Colonic mucosa (tissue), 4 donors: ENCODE measurements around the gene ROBO1. TPM values are rescaled to one million over a fixed set of nuclear protein-coding genes. Genes with fewer than 3 reads are reported as not detected.

ENCODE experiments used
- DNase-seq: peaks from one replicate; pipeline ENCODE4 v3.0.0-alpha.2; 2020
- H3K27ac ChIP-seq: fragments of 200-600 bp; one replicate; pipeline ENCODE4 v1.8.0; 2021
- H3K27me3 ChIP-seq: fragments of 200-600 bp; one replicate; pipeline ENCODE4 v1.8.0; 2021
- H3K36me3 ChIP-seq: fragments of 200-600 bp; one replicate; pipeline ENCODE4 v1.8.0; 2021
- H3K4me1 ChIP-seq: fragments of 200-600 bp; one replicate; pipeline ENCODE4 v1.8.0; 2021; ENCODE audit warnings: mild to moderate bottlenecking
- H3K4me3 ChIP-seq: fragments of 200-600 bp; one replicate; pipeline ENCODE4 v1.8.0; 2021
- H3K9ac ChIP-seq, 2 donors: one replicate each; pipeline ENCODE4 v1.7.0; 2013; ENCODE audit warnings: control low read depth in 2 of 2, low read depth in 2 of 2, low read length in 2 of 2
- H3K9me3 ChIP-seq: fragments of 200-600 bp; one replicate; pipeline ENCODE4 v1.8.0; 2021
- intact Hi-C: fragments of 100-400 bp; cut with DNase I; formaldehyde crosslinking; loops from one replicate; pipeline ENCODE4 v1.14.1; 2022
- total RNA-seq, 2 donors: library from RNA; stranded (reverse); fragmentation: NEBNext Ultra II Directional in 1 of 2; extraction: Animal tissue kit (Norgen Biotek cat#: 25700) in 1 of 2; gene quantifications; one replicate each; pipeline ENCODE4 v1.2.1, GENCODE V29; 2021
- TF ChIP-seq, protein P1 (sequence below): fragments of 200-600 bp; IDR thresholded peaks from one replicate; pipeline ENCODE4 v1.8.0; 2022; ENCODE audit warnings: antibody characterized with exemption, mild to moderate bottlenecking
- donor health status: healthy.
- donor health status: DM: no; HTN: no; CAD: no.
- donor health status: DM: no; HTN: no; CAD: no.

ROBO1 gene
- total RNA-seq, 2 donors from 2014 or later: 8.1 to 9.4 TPM

DNA sequence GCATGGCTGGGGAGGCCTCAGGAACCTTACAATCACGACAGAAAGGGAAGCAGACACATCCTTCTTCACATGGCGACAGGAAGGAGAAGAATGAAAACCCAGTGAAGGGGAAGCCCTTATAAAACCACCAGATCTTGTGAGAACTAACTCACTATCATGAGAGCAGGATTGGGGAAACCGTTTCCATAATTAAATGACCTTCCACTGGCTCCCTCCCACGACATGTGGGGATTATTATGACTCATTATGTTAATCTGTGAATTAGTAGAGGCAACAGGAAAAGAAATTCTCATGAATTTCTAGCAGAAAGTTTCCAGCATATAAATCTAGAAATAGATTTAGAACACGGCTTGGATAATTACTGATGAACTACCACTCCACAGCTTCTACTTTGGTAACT, 937.3 kb downstream of the ROBO1 start:
- intact Hi-C loops: no loop called here
- H3K9ac ChIP-seq: no peak overlapping the region
- TF ChIP-seq, protein P1, sequence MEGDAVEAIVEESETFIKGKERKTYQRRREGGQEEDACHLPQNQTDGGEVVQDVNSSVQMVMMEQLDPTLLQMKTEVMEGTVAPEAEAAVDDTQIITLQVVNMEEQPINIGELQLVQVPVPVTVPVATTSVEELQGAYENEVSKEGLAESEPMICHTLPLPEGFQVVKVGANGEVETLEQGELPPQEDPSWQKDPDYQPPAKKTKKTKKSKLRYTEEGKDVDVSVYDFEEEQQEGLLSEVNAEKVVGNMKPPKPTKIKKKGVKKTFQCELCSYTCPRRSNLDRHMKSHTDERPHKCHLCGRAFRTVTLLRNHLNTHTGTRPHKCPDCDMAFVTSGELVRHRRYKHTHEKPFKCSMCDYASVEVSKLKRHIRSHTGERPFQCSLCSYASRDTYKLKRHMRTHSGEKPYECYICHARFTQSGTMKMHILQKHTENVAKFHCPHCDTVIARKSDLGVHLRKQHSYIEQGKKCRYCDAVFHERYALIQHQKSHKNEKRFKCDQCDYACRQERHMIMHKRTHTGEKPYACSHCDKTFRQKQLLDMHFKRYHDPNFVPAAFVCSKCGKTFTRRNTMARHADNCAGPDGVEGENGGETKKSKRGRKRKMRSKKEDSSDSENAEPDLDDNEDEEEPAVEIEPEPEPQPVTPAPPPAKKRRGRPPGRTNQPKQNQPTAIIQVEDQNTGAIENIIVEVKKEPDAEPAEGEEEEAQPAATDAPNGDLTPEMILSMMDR: no peak

GRCh38 chr3:78827618-78828017, 940.2 kb downstream of the ROBO1 start:
- no peaks in the 10 kb centered on the region for H3K9me3 ChIP-seq
- DNase-seq: no peak
- H3K4me1 ChIP-seq: no peaks in the 10 kb centered on the region
- TF ChIP-seq, protein P1: no peak
- intact Hi-C loops: no loop called here
- no peak overlapping the region for H3K4me3 ChIP-seq
- no peaks in the 10 kb centered on the region for H3K27me3 ChIP-seq
- H3K27ac ChIP-seq: no peak overlapping the region
- no peaks in the 10 kb centered on the region for H3K36me3 ChIP-seq
- H3K9ac ChIP-seq: no peak overlapping the region

More for the DNA sequence above, 937.3 kb downstream of the ROBO1 start:
- Histone ChIP-seq H3K4me3 (no peak overlapping the region), H3K27me3 (no peaks in the 10 kb centered on the region), H3K27ac (no peak overlapping the region), H3K4me1 (no peaks in the 10 kb centered on the region), H3K36me3 (no peaks in the 10 kb centered on the region), H3K9me3 (no peaks in the 10 kb centered on the region)
- no peak for DNase-seq

DNA sequence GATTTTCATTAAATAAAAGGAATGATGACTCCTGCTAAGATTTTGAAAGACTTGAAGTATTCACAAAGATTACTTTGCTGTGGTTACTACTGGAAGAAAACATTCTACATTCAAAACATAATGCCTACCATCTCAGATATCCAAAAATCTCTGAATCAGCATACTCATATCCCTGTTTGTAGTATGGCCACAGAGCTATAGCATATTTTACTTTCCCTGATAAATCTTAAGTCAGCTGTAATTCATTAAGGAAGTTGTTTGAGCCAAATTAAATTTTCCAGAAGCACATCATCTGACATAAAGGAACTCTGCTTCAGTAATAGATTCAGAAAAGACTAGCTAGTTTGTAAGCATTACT, 942.0 kb downstream of the ROBO1 start:
- intact Hi-C loops: no loop called here
- H3K4me3 ChIP-seq: no peak overlapping the region
- no peak overlapping the region for H3K9ac ChIP-seq
- TF ChIP-seq, protein P1: no peak
- H3K27ac ChIP-seq: no peak overlapping the region
- DNase-seq: no peak
- H3K27me3 ChIP-seq: no peaks in the 10 kb centered on the region
- H3K4me1 ChIP-seq: no peaks in the 10 kb centered on the region
- no peaks in the 10 kb centered on the region for H3K9me3 ChIP-seq
- no peaks in the 10 kb centered on the region for H3K36me3 ChIP-seq

- TF ChIP-seq, protein P1: no peak
- intact Hi-C loops: no loop called here
- Histone ChIP-seq H3K27ac (no peak overlapping the region), H3K9ac (no peak overlapping the region), H3K9me3 (no peaks in the 10 kb centered on the region), H3K27me3 (no peaks in the 10 kb centered on the region), H3K4me1 (no peaks in the 10 kb centered on the region), H3K4me3 (no peak overlapping the region), H3K36me3 (no peaks in the 10 kb centered on the region)
- DNase-seq: no peak
Measured at GRCh38 chr3:78825118-78825857, 942.5 kb downstream of the ROBO1 start.

DNA sequence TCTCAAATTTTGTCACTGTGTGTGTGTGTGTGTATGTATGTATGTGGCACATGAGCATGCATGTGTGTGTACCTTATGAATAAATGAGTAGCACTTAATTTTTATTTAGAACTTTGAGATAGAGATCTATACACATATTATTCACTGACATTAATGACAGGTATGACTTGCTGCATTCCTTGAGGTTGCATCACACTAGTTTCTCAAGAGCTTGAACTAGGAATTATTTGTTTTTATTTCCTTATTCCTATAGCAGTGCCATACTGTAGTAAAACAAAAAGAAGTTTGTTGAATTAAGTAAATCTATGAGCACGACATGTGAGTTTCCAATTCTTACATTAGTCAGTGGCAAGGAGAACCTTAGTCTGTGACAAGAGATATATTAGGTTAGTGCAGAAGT, 943.9 kb downstream of the ROBO1 start:
- DNase-seq: no peak
- no peaks in the 10 kb centered on the region for H3K9me3 ChIP-seq
- H3K27me3 ChIP-seq: no peaks in the 10 kb centered on the region
- no peak overlapping the region for H3K9ac ChIP-seq
- intact Hi-C loops: no loop called here
- no peak overlapping the region for H3K4me3 ChIP-seq
- TF ChIP-seq, protein P1: no peak
- no peaks in the 10 kb centered on the region for H3K36me3 ChIP-seq
- no peaks in the 10 kb centered on the region for H3K4me1 ChIP-seq
- H3K27ac ChIP-seq: no peak overlapping the region
